Retinal pigment epithelial cell (primary cell): Measurements from ENCODE around the gene INPP5D.
"Not testable (repeated sequence)": the region's sequence is repeated elsewhere in the genome, so short reads cannot be mapped to it uniquely, and the experiment has no call there.

Experiments used
- DNase-seq: peaks from one replicate; pipeline ENCODE4 v3.0.0-alpha.2; 2010; ENCODE audit warnings: low read depth
- H3K4me3 ChIP-seq: 2 replicates; pipeline ENCODE4 v1.5.1; 2011; ENCODE audit warnings: mild to moderate bottlenecking, low read length, control low read depth, moderate library complexity
- CTCF ChIP-seq: conservative IDR thresholded peaks from 2 replicates; pipeline ENCODE4 v1.5.1; 2011; ENCODE audit warnings: low read depth, low read length, control low read depth, inconsistent platforms

INPP5D gene

GRCh38 chr2:233013650-233014049 lies 46.5 kb upstream of the INPP5D start:
- DNase-seq: no peak
- TF ChIP-seq CTCF: no peak
- no peak overlapping the region for H3K4me3 ChIP-seq

- TF ChIP-seq CTCF: no peak
- DNase-seq: no peak
- H3K4me3 ChIP-seq: no peak overlapping the region
Observed at GRCh38 chr2:233015019-233015645, 45.0 kb upstream of the INPP5D start.

DNA sequence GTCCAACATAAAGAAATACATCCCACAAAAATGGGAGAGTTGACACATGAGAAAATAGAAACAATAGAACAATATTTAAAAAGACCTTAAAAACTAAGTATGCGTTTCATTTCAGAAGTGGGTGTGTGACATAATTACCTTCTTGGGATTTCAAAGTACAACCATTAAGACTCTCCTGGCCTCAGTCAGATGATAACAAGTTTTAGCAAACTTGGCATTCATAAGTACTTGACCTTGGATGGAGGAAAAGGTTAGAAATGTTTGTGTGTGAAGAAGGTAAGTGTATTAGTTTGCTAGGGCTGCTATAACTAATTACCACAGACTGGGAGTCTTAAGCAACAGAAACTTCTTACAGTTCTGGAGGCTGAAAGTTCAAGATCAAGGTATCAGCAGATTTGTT lies 42.2 kb upstream of the INPP5D start:
- TF ChIP-seq CTCF: no peak
- no peak overlapping the region for H3K4me3 ChIP-seq
- DNase-seq: no peak

DNA sequence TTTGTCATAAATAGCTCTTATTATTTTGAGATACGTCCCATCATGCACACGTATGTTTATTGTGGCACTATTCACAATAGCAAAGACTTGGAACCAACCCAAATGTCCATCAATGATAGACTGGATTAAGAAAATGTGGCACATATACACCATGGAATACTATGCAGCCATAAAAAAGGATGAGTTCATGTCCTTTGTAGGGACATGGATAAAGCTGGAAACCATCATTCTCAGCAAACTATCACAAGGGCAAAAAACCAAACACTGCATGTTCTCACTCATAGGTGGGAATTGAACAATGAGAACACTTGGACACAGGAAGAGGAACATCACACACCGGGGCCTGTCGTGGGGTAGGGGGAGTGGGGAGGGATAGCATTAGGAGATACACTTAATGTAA lies 40.5 kb upstream of the INPP5D start:
- DNase-seq, H3K4me3 ChIP-seq: not testable (repeated sequence)

- no peak for DNase-seq
- no peak for TF ChIP-seq CTCF
- no peak overlapping the region for H3K4me3 ChIP-seq
Observed at GRCh38 chr2:233020454-233020853, 39.7 kb upstream of the INPP5D start.

- TF ChIP-seq CTCF: no peak
- no peak for DNase-seq
- no peak overlapping the region for H3K4me3 ChIP-seq
Observed at GRCh38 chr2:233021771-233022170, 38.4 kb upstream of the INPP5D start.

GRCh38 chr2:233022561-233022960 lies 37.6 kb upstream of the INPP5D start:
- DNase-seq: no peak
- H3K4me3 ChIP-seq: no peak overlapping the region
- TF ChIP-seq CTCF: no peak
